GM21825 (cell line): Measurements from ENCODE around the gene SLC34A3.
"Not testable (repeated sequence)": the region's sequence is repeated elsewhere in the genome, so short reads cannot be mapped to it uniquely, and the experiment has no call there.

Experiments used
- ATAC-seq: cut with Tn5 transposase; IDR thresholded peaks from one replicate; pipeline ENCODE4 v1.9.1; 2021; ENCODE audit warnings: mild to moderate bottlenecking, moderate library complexity; ENCODE audit not compliant: unreplicated experiment

Gene SLC34A3

DNA sequence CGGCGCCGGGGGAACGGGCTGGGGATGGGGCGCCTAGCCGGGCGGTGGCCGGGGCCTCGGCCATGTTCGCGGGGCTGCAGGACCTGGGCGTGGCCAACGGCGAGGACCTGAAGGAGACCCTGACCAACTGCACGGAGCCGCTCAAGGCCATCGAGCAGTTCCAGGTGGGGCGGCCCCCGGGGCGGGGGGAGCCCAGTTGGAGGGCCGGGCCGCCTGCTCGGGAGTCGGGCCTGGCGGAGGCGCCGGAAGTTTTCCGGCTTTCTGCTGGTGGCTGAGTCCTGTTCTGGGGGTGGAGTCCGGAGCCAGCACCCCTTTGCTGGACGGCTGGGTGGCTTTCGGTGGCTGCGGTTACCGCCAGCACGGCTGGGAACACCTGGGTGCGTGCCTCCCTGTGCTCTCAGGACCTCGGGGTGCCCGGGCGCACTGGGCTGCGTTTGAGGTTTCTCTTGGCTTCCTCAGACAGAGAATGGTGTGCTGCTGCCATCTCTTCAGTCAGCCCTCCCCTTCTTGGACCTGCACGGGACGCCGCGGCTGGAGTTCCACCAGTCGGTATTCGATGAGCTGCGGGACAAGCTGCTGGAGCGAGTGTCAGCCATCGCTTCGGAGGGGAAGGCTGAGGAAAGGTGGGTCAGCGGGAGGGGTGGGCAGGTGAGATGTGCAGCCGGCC is 24.9 kb downstream of the SLC34A3 start:
- ATAC-seq = no peak

DNA sequence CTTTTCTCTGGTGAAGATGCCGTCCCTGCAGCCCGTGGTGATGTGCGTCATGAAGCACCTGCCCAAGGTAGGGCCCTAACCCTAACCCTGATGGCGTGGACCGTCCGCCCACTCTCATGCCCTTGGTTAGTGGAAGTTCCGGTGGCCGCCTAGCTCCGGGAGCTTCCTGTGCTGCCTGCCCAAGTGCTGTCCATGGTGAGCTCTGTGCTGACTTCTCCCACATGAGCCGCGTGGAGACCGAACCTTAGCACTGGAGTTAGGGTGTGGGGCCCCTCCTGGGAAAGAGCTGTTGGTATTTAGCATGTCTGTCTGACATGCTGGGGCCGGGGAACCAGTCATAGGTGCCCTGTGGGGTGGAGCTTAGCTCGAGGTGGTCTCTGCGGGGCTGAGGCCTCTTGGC is 25.7 kb downstream of the SLC34A3 start:
- ATAC-seq = no peak

DNA sequence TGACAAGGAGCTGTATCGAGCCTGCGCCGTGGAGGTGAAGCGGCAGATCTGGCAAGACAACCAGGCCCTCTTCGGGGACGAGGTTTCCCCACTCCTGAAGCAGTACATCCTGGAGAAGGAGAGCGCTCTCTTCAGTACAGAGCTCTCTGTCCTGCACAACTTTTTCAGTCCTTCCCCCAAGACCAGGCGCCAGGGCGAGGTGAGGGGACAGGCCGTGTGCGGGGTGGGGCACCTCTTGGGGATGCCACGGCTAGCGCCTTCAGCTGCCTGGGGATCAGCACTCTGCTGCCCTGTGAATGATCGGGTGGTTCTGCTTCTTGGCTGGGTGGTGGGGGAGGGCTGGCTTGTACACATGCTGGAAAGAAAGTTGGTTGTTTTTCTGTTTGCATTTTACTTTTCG is 26.2 kb downstream of the SLC34A3 start:
- ATAC-seq = no peak

GRCh38 chr9:137262173-137262908 is 31.6 kb downstream of the SLC34A3 start:
- ATAC-seq = not testable (repeated sequence)

- no peak for ATAC-seq
These were observed 32.2 kb downstream of the SLC34A3 start for GRCh38 chr9:137262909-137263285.

- no peak for ATAC-seq
These were observed 32.8 kb downstream of the SLC34A3 start for GRCh38 chr9:137263506-137263905.

GRCh38 chr9:137264067-137264466 is 33.4 kb downstream of the SLC34A3 start:
- ATAC-seq = no peak

GRCh38 chr9:137265496-137266161 is 34.9 kb downstream of the SLC34A3 start:
- ATAC-seq = no peak

DNA sequence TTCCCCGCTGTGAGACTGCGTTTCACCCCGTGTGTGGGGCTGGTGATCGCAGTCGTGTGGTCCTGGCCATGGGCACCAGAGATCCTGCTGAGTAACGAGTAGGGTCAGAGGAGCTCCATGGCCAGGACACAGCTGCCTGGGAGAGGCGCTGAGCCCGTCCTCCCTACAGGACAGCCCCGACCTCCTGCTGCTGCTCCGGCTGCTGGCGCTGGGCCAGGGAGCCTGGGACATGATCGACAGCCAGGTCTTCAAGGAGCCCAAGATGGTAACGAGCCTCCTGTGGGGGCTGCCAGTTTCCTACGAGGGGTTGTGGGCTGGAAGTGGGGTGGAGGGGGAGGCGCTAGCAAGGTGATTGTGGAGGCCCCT is 35.4 kb downstream of the SLC34A3 start:
- ATAC-seq = no peak

GRCh38 chr9:137266585-137267453 is 36.1 kb downstream of the SLC34A3 start:
- no peak for ATAC-seq

GRCh38 chr9:137267933-137268355 is 37.2 kb downstream of the SLC34A3 start:
- ATAC-seq = no peak

- ATAC-seq = no peak
These were observed 38.0 kb downstream of the SLC34A3 start for GRCh38 chr9:137268538-137269201.

DNA sequence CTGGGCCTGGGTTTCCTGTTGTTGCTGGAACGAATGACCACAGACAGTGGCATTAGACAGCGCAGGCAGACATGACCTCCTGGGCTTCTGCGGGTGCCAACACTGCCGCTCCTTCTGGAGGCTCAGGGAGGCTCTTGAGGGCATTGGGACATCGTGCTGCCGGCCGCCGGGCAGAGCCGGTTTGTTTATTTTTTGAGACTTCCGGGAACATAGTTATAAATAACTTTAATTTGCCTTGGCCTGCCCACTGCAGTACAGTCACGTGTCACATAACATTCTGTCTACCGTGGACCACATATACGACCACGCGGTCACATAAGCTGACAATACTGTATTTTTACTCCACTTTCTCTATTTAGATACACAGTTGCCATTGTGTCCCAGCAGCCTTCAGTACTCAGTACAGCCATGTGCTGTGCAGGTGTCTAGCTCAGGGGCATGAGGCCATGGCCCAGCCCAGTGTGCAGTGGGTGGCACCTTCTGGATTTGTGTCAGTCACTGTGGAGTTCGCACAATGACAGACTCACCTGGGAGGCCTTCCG is 38.6 kb downstream of the SLC34A3 start:
- no peak for ATAC-seq

DNA sequence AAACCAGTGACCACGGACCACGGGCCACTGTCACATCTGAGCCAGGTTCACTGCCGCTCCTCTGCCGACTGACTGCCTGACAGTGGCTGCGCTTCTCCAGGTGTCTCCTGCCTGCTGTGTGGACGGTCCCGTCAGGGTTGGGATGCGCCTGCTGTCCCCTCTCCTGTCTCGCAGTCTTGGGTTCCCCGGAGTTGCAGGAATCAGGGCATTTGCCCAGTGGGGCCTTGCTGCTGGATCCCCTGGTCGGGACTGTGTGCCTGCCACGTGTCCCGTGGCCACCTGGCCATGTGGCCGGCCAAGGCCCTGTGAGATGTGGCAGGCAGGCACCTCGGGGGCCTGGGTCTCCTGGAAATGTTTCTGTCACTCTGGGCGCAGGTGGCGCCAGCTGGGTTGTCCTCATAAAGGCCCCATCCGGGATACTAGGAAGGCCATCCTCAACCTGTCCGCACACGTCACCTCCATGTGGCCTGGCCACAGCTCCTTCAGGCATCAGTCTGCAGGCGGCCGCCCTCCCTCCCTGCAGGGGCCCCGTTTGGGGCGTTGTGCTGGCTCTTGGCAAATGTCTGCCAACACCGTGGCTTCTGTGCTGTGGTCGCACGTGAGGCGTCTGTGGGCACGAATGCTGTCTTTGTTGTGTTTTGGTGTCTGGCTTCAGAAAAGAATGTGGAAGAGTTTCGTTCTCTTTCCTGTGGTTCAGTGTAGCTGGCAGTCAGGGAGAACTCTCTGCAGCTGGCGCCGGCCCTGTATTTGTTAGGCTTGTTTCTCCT is 40.4 kb downstream of the SLC34A3 start:
- no peak for ATAC-seq

DNA sequence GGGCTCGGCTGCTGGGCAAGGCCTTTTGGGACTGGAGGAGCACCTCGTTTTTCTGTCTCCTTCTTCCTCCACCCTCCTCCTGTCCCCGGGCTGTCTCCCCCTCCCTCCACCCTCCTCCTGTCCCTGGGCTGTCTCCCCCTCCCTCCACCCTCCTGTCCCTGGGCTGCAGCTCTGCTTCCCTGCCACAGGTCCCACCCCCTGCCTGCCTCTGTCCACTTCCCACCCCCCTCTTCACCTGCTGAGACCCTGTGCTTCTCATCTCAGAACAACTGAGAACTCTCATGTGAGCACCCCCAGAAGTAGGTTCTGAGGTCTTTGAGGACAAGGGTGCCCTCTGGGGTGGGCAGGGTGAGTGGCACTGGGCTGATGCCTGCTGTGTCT is 41.0 kb downstream of the SLC34A3 start:
- ATAC-seq = no peak

- no peak for ATAC-seq
These were observed 41.8 kb downstream of the SLC34A3 start for GRCh38 chr9:137272241-137273094.

- ATAC-seq = no peak
These were observed 42.4 kb downstream of the SLC34A3 start for GRCh38 chr9:137273095-137273490.

DNA sequence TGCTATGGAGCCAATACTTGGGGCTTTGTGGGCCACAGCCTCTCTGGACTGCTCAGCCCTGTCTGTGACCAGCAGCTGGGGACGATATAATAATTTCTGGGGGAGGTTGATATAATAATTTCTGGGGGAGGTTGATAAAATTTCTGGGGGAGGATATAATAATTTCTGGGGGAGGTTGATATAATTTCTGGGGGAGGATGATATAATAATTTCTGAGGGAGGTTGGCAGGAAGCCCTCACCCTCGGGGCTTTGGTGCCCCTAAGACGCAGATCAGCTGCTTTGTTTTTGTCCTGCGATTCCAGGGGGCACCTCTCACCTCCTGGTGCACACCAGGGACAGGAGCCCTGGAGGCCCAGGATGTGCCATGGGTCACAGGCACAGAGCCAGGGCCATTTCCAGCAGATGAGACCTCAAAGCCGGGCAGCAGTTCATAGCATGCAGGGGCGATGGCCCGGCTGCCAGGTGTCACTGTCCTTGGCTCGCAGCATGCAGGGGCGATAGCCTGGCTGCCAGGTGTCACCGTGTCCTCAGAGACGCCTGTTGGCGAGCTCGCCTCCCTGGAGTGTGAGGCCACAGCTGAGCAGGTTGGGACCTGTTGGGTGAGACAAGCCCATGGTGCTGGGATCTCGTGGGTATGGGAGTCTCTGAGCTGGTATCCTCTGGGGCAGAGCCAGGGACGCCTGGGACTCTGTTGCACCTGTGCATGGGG is 43.1 kb downstream of the SLC34A3 start:
- ATAC-seq = no peak
